Right lung (tissue), 5 donors: Measurements from ENCODE around the gene PIP5K1B. TPM values are rescaled to one million over a fixed set of nuclear protein-coding genes. Genes with fewer than 3 reads are reported as not detected.
A peak's percentile ranks its signal among the peaks of the same experiment; 100 is the strongest.

Experiments used
- DNase-seq, 2 donors: peaks; one replicate each; pipeline ENCODE4 v3.0.0-alpha.2; 2013
- polyA plus RNA-seq, 5 donors: library from polyadenylated mRNA; unstranded; fragments of 120-200 nt; gene quantifications; one replicate each; pipeline versions ENCODE4 v1.2.1 to v1.2.3, GENCODE V29; 2013; ENCODE audit warnings: inconsistent platforms in 1 of 5, low replicate concordance in 1 of 5; ENCODE audit not compliant: insufficient read length in 5 of 5, insufficient read depth in 1 of 5

The PIP5K1B gene
- polyA plus RNA-seq, 5 donors = 2.7 to 4.5 (median 3.7) TPM

DNA sequence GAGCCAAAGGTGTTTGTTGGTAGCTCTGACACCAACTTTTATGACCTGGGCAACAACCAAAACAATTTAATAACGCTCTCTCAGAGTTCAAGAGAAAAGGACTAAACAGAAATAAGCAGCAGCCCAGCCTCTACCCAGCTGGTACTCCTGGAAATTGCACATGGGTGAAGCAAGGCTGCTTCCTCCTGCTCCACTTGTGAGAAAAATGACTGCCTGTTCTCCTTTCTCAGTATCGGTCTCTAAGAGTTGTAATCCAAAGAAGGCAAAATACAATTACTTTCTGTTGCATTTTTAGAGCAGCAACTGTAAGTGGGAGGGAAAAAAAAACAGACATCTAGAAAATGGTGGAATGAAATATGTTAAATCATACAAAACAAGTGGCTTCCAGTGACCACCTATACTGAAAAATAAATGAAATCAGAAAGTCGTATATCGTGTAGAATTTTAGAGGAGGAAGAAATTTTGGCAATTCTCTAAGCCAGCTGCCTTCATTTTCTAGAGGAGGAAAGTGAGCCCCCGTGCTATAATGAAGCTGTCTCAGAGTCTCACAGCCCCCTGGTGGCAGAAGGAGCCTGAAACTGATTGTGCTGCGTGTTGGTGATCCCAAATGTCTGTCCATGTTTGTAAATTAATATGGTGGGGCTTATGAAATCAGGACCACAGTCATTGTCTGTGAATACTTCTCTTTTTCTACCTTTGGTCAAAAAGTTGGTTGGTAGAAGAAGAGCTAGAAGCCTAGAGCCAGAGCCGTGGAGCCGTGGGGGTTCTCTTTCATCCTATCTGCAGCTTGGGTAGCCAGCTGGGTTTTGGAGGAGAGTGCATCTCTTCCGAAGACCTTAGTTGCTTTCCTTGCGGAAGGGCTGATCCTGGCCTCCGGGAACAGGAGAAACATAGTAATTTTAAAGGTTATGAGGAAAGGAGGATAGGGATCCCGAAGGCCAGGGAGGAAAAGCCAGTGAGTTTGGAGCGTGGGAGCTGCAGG is 139.9 kb downstream of the PIP5K1B start:
- DNase-seq = peak in 1 of 2 donors; percentile 31

DNA sequence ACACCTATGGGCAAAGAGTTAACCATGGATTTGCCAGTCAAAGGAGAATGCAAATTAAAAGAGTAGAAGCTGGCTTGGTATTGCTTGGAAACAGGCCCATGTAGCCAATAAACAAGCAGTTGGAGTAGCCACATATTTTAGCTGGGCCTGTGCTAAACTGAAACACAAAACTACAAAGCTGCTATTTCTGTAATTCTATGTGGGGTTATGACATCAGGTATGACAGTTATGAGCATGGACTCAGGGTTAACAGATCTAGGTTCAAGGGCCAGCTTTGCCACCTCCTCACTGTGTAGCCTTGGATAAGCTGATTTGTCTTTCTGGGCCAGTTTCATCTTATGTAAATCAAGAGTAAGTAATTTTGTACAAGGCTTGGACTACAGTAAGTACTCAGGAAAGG is 142.7 kb downstream of the PIP5K1B start:
- DNase-seq = no peak

- DNase-seq = no peak
These were observed 146.6 kb downstream of the PIP5K1B start for GRCh38 chr9:68851657-68852056.

DNA sequence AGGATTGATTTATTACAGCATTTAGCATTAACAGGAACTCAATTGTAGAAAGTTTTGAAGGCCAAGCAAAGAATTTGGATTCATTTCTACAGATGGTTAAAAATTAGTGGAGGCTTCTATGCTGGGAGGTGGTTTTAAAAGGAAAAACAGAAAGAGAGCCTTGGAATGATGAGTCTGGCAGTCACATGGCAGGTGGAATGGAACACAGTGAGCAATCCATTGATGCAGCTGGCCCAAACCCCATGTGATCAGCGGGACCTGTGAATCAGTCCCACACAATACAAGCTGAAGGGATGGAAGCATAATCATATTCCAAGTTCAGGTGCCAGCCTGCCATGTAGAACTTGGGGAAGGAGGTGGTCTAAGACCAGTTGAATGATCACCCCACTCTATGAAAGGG is 147.9 kb downstream of the PIP5K1B start:
- no peak for DNase-seq

GRCh38 chr9:68859347-68859746 is 154.3 kb downstream of the PIP5K1B start:
- DNase-seq = no peak

- DNase-seq = no peak
These were observed 155.4 kb downstream of the PIP5K1B start for GRCh38 chr9:68860419-68860818.

DNA sequence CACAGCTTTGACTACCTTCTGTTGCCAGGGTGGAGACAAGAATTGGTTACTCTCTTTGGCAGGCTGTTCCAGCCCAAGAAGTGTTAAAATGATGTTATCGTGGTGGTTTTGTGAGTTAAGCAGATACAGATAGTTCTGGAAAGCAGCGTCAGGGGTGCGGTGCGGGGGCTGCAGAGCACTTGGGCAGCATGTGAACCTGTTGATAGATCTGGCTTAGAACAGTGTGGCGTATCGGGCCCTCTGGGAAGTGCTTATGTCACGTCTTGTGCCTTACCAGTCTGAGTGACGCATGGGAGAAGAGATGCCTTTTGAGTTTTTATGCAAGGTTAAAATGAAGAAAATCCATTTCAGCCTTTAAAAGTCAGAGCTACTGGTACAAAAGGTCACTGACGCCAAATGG is 156.4 kb downstream of the PIP5K1B start:
- no peak for DNase-seq

DNA sequence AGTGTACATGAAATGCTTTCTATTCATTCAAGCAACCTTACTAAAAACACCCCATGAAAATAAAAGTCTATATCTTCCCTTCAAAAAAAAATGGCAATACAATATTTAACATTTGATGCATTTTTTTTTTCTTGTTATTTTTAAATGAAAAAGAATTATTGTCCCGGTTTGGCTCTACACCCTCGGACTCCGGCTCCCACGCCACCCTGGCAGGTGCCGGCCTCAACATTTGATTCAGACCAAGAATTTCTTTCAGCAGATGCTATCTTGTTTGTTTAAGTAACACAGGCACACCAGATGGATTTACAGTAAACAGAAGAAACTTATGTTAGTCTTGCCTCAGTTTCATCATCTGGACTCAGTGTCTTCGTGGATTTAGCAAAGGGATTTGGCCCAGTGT is 162.0 kb downstream of the PIP5K1B start:
- no peak for DNase-seq

DNA sequence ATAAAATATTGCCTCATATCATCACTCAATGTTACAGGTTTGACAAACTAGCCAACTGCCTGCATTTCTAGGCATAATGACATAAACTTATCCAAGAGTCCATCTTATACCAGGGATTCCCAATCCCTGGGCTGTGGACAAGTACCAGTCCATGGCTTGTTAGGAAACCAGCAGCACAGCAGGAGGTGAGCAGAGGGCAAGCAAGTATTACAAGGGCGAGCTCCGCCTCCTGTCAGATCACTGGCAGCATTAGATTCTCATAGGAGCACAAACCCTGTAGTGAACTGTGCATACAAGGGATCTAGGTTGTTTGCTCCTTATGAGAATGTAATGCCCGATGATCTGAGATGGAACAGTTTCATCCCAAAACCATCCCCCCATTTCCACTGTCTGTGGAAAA is 164.0 kb downstream of the PIP5K1B start:
- DNase-seq = no peak

- no peak for DNase-seq
These were observed 165.0 kb downstream of the PIP5K1B start for GRCh38 chr9:68870086-68870485.

DNA sequence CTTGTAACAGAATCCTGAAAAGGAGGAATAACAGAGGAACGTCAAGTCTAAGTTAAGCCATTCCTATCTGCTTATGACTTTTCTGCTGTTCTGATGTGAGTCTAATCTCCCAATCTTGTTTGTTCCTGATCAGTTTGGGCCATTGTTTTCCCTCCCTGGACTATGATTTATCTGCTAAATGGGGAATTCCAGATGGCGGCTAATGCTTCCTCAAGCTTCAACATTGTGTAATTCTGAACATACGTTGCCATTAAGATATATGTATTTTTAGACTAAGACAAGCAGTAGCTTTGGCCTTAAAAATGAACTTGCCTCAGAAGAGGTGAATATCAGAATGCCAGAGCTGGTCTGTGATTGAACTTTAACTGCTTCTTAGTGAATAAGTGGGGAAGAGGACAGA is 166.2 kb downstream of the PIP5K1B start:
- DNase-seq = no peak

DNA sequence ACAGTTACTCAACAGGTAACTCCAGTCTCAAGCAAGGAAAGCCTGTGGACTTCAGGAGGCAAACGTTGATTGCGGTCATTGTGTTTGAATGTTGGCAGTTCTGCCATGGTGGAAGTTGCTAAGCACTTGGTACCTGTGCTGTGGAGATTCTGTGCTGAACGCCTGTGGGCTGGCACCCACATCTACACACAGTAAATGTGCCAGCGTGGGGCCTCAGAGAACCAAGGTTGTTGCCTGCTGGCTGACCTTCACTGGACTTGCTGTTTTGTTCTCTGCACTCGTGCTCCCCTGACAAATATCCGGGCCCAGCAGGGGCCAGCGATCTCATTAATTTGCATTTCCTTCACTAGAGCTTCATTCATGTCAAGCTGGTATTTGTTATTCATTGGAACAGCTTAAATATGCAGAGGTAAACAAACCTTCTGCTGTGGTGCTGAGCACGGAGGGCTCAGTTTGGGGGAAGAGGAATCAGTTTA is 167.0 kb downstream of the PIP5K1B start:
- DNase-seq = no peak

DNA sequence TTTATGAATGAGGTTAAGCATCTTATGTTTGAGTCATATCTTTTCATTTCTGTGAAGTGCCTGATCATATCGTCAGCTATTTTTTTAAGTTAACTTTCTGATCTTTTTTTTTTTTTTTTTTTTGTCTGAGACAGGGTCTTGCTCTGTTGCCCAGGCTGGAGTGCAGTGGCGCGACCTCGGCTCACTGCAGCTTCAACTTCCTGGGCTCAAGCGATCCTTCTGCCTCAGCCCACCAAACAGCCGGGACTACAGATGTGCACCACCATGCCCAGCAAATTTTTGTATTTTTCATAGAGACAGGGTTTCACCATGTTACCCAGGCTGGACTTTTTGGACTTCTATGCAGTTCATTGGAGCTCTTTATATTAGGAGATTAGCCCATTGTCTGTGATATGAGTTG is 168.1 kb downstream of the PIP5K1B start:
- DNase-seq = no peak

- DNase-seq = no peak
These were observed 171.2 kb downstream of the PIP5K1B start for GRCh38 chr9:68876273-68876672.

- DNase-seq = no peak
These were observed 171.6 kb downstream of the PIP5K1B start for GRCh38 chr9:68876681-68877080.

GRCh38 chr9:68877219-68877618 is 172.2 kb downstream of the PIP5K1B start:
- DNase-seq = no peak

GRCh38 chr9:68878450-68878849 is 173.4 kb downstream of the PIP5K1B start:
- no peak for DNase-seq

DNA sequence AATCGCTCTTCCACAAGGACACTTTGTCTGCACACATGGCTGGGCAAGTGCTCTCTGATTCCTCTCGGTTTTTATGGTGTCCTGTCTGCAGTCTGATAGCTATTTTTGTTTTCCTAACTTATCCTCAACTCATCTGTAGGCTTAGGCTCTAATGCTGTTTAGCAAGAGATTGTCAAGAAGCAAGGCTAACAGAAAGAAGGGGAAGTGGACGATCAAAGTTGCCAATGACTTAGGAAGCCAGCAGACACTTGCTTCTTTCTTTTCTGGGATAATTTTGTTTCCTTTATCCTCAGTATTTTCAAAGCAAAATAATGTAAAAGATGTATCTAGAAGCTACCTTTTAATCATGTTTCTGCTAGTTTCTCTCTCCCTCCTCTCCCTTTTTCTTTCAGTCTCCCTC is 178.2 kb downstream of the PIP5K1B start:
- no peak for DNase-seq

DNA sequence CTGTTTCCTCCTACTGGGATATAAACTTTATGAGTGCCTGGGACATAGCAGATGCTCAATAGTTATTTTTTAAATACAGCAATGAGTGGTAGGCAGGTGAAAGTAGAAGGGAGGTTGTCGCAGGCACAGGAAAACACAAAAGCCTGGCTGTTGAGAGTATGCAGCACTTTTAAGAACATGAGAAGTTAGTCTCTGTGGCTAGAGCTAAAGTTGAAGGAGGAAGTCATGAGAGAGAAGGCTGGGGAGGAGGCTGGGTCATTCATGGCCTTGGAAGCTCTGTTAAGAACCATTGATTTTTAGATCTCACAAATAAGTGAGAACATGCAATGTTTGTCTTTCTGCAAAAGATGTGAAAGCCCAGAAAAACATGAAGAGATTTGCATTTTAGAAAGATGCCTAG is 182.2 kb downstream of the PIP5K1B start:
- DNase-seq = no peak

DNA sequence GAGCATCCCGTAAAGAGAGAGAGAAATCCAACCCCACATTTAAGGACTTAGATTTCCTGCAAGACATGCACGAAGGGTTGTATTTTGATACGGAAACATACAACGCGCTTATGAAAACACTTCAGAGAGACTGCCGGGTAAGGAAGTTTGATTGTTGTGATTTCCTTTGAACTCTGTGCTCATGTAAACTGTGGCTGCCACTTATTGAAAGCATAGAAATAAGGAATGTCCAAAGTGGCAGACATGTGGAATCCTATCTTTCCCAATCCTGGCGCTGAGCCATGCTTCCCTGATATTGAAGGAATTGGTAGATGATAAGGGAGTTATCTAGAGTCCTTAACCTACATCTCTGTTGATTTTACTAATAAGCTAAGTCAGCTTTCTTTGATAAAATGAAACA is 189.5 kb downstream of the PIP5K1B start:
- peak; percentile 13 to 30 for DNase-seq

- DNase-seq = no peak
These were observed 190.9 kb downstream of the PIP5K1B start for GRCh38 chr9:68895741-68896478.

- no peak for DNase-seq
These were observed 191.4 kb downstream of the PIP5K1B start for GRCh38 chr9:68896486-68896885.
